Stimulated activated naive B cell treated with anti-CD40 and anti-IgM and Interleukin-4, amounts not matched to agents 10 μg/mL and 1 μg/mL and 100 μg/mL, for 72 hours (primary cell): ENCODE results near the gene TEX29.

Experiments used
- ATAC-seq, 2 donors: fragments of 150-1000 bp; cut with Tn5 transposase; replicated peaks; 2 replicates each; pipeline ENCODE4 v1.10.0; 2021; ENCODE audit warnings: moderate library complexity in 1 of 2
- DNase-seq: peaks from one replicate; pipeline ENCODE4 v3.0.0; 2021
- H3K27ac Mint-ChIP-seq: one replicate; pipeline ENCODE4 v1.8.0; 2022; ENCODE audit warnings: mild to moderate bottlenecking, mixed read lengths
- H3K27me3 Mint-ChIP-seq, 2 donors: one replicate each; pipeline ENCODE4 v1.8.0; 2022; ENCODE audit warnings: mixed read lengths in 2 of 2
- H3K36me3 Mint-ChIP-seq, 2 donors: one replicate each; pipeline ENCODE4 v1.8.0; 2022; ENCODE audit warnings: mixed read lengths in 2 of 2, mild to moderate bottlenecking in 1 of 2
- H3K4me1 Mint-ChIP-seq, 2 donors: one replicate each; pipeline ENCODE4 v1.8.0; 2022; ENCODE audit warnings: mixed read lengths in 2 of 2, mild to moderate bottlenecking in 1 of 2
- H3K4me3 Mint-ChIP-seq, 2 donors: one replicate each; pipeline ENCODE4 v1.8.0; 2022; ENCODE audit warnings: mild to moderate bottlenecking in 2 of 2, mixed read lengths in 2 of 2, moderate library complexity in 1 of 2
- H3K9me3 Mint-ChIP-seq, 2 donors: one replicate each; pipeline ENCODE4 v1.8.0; 2022; ENCODE audit warnings: mixed read lengths in 2 of 2, mild to moderate bottlenecking in 1 of 2

TEX29 gene

GRCh38 chr13:111330066-111330610 is 9.7 kb downstream of the TEX29 start:
- Mint-ChIP-seq H3K27ac (no peak overlapping the region), H3K36me3 (peaks cover 16 to 31% of the 10 kb centered on the region in 2 donors), H3K27me3 (no peaks in the 10 kb centered on the region), H3K9me3 (peaks cover 4 to 6% of the 10 kb centered on the region in 2 donors), H3K4me1 (no peaks in the 10 kb centered on the region), H3K4me3 (no peak overlapping the region)
- ATAC-seq = no peak
- no peak for DNase-seq

DNA sequence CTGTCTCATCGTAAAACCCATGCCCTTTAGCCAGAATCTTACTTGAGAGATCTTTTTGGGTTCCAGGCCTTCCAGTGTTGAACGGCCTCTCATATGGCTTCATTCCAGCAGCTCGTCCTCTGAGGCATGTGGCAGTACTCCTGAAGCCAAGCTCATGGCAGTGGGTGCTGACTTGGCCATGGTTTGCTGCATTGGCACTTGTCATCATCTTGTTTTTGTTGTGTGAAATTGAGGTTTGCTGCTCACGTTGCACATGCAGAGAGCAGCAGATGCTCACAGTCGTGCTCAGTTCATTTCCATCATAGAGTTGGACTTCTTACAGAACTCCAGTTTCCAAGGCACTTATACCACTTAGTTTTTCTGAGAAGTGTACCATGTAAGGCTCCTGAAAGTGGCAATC is 14.9 kb downstream of the TEX29 start:
- Mint-ChIP-seq H3K27ac (no peak overlapping the region), H3K36me3 (peaks cover 35 to 66% of the 10 kb centered on the region in 2 donors), H3K4me1 (no peaks in the 10 kb centered on the region), H3K4me3 (no peak overlapping the region), H3K27me3 (no peaks in the 10 kb centered on the region), H3K9me3 (peaks cover 4 to 6% of the 10 kb centered on the region in 2 donors)
- ATAC-seq (no peak), DNase-seq (no peak)

- DNase-seq = no peak
- H3K4me1 Mint-ChIP-seq = no peaks in the 10 kb centered on the region
- H3K9me3 Mint-ChIP-seq = peaks cover 4 to 6% of the 10 kb centered on the region in 2 donors
- H3K27me3 Mint-ChIP-seq = no peaks in the 10 kb centered on the region
- H3K27ac Mint-ChIP-seq = no peak overlapping the region
- peaks cover 35 to 58% of the 10 kb centered on the region in 2 donors for H3K36me3 Mint-ChIP-seq
- no peak for ATAC-seq
- H3K4me3 Mint-ChIP-seq = no peak overlapping the region
Measured at GRCh38 chr13:111336666-111337065, 16.2 kb downstream of the TEX29 start.

- DNase-seq = no peak
- Mint-ChIP-seq H3K27ac (no peak overlapping the region), H3K27me3 (no peaks in the 10 kb centered on the region), H3K4me1 (no peaks in the 10 kb centered on the region), H3K4me3 (no peak overlapping the region), H3K36me3 (peaks cover 35 to 58% of the 10 kb centered on the region in 2 donors), H3K9me3 (peaks cover 4 to 6% of the 10 kb centered on the region in 2 donors)
- ATAC-seq = no peak
Measured at GRCh38 chr13:111337206-111337605, 16.8 kb downstream of the TEX29 start.

GRCh38 chr13:111337741-111338140 is 17.3 kb downstream of the TEX29 start:
- no peak for DNase-seq
- ATAC-seq = no peak
- no peak overlapping the region for H3K27ac Mint-ChIP-seq
- H3K27me3 Mint-ChIP-seq = no peaks in the 10 kb centered on the region
- H3K4me3 Mint-ChIP-seq = no peak overlapping the region
- H3K4me1 Mint-ChIP-seq = no peaks in the 10 kb centered on the region
- peaks cover 37 to 53% of the 10 kb centered on the region in 2 donors for H3K36me3 Mint-ChIP-seq
- peaks cover 4 to 6% of the 10 kb centered on the region in 2 donors for H3K9me3 Mint-ChIP-seq

GRCh38 chr13:111338841-111339240 is 18.4 kb downstream of the TEX29 start:
- Mint-ChIP-seq H3K9me3 (peaks cover 2 to 6% of the 10 kb centered on the region in 2 donors), H3K4me3 (no peak overlapping the region), H3K36me3 (peaks cover 38 to 52% of the 10 kb centered on the region in 2 donors), H3K27me3 (no peaks in the 10 kb centered on the region), H3K4me1 (peaks cover 0 to 5% of the 10 kb centered on the region in 2 donors), H3K27ac (no peak overlapping the region)
- no peak for DNase-seq
- ATAC-seq = no peak

DNA sequence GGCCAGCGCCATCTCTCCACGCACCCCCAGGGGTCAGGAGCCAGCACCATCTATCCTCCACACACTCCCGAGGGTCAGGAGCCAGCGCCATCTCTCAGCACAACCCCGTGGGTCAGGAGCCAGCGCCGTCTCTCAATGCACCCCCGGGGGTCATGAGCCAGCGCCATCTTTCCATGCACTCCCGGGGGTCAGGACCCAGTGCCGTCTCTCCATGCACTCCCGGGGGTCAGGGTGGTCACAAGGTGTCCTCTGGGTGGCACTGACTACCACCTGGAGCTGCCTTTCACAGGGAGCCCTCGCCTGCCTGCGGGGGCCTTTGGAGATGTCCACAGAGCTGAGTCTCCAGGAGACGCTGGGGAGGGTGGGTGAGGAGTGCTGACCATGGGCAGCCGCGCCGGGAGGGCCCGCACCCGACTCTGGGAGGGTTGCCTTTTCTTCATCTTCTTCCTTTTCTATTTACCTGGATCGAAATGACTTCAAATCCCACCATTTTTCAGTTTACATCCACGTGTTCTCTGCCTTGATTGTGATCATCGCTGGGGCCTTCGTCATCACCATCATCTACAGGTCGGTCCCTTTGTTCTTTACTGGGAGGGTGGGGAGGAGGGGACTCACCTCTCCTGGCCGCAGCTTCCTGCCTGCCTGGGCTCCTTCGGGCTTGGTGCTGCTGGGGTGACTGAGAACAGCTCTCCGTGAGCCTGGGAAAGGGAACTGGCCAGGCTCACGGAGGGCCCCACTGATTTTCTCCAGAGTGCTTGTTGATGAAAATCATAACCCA is 19.1 kb downstream of the TEX29 start:
- H3K4me3 Mint-ChIP-seq = no peak overlapping the region
- H3K36me3 Mint-ChIP-seq = peaks cover 31 to 54% of the 10 kb centered on the region in 2 donors
- ATAC-seq (no peak), DNase-seq (no peak)
- H3K9me3 Mint-ChIP-seq = no peaks in the 10 kb centered on the region
- H3K27me3 Mint-ChIP-seq = no peaks in the 10 kb centered on the region
- peaks cover 0 to 5% of the 10 kb centered on the region in 2 donors for H3K4me1 Mint-ChIP-seq
- no peak overlapping the region for H3K27ac Mint-ChIP-seq

GRCh38 chr13:111341886-111342285 is 21.4 kb downstream of the TEX29 start:
- Mint-ChIP-seq H3K27me3 (no peaks in the 10 kb centered on the region), H3K4me3 (no peak overlapping the region), H3K9me3 (peaks cover 0 to 2% of the 10 kb centered on the region in 2 donors), H3K27ac (no peak overlapping the region), H3K4me1 (peaks cover 0 to 5% of the 10 kb centered on the region in 2 donors), H3K36me3 (peaks cover 26 to 59% of the 10 kb centered on the region in 2 donors)
- DNase-seq (no peak), ATAC-seq (no peak)

- Mint-ChIP-seq H3K36me3 (peaks cover 21 to 53% of the 10 kb centered on the region in 2 donors), H3K4me1 (peaks cover 0 to 5% of the 10 kb centered on the region in 2 donors)
- no peak for ATAC-seq
Measured at GRCh38 chr13:111342721-111343120, 22.3 kb downstream of the TEX29 start.

GRCh38 chr13:111343186-111343805 is 22.9 kb downstream of the TEX29 start:
- peaks cover 0 to 5% of the 10 kb centered on the region in 2 donors for H3K4me1 Mint-ChIP-seq
- peaks cover 16 to 48% of the 10 kb centered on the region in 2 donors for H3K36me3 Mint-ChIP-seq
- H3K27me3 Mint-ChIP-seq = no peaks in the 10 kb centered on the region
- H3K27ac Mint-ChIP-seq = no peak overlapping the region
- DNase-seq (no peak), ATAC-seq (no peak)
- H3K9me3 Mint-ChIP-seq = peaks cover 0 to 3% of the 10 kb centered on the region in 2 donors
- H3K4me3 Mint-ChIP-seq = no peak overlapping the region

More at GRCh38 chr13:111342721-111343120, 22.3 kb downstream of the TEX29 start:
- no peak overlapping the region for H3K4me3 Mint-ChIP-seq
- H3K9me3 Mint-ChIP-seq = peaks cover 0 to 3% of the 10 kb centered on the region in 2 donors
- no peaks in the 10 kb centered on the region for H3K27me3 Mint-ChIP-seq
- H3K27ac Mint-ChIP-seq = no peak overlapping the region
- no peak for DNase-seq

GRCh38 chr13:111344471-111345191 is 24.2 kb downstream of the TEX29 start:
- Mint-ChIP-seq H3K36me3 (peaks cover 15 to 39% of the 10 kb centered on the region in 2 donors), H3K4me1 (peaks cover 0 to 5% of the 10 kb centered on the region in 2 donors), H3K4me3 (no peak overlapping the region), H3K27me3 (no peaks in the 10 kb centered on the region), H3K9me3 (peaks cover 0 to 3% of the 10 kb centered on the region in 2 donors), H3K27ac (no peak overlapping the region)
- no peak for DNase-seq
- ATAC-seq = no peak

DNA sequence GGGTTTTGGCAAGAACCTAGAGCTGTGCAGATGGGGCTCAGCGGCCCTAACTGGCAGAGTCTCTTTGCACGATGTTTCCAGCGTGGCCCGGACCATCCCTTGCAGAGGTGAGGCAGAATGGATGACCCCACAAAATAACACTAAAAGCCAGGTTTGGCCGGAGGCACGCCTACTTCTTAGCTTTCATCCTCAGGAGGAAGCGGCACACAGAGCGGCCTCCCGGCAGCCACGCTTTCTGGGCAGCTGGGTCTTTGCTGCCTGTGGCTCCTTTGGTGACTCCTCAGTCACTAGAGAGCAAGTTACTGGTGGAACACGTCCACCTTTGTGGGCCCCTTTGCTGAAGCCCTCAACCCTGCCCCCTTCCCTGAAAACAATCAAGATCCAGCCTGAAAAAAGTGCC is 25.2 kb downstream of the TEX29 start:
- peaks cover 0 to 5% of the 10 kb centered on the region in 2 donors for H3K4me1 Mint-ChIP-seq
- no peaks in the 10 kb centered on the region for H3K27me3 Mint-ChIP-seq
- H3K36me3 Mint-ChIP-seq = peaks cover 15 to 36% of the 10 kb centered on the region in 2 donors
- H3K27ac Mint-ChIP-seq = no peak overlapping the region
- no peak for ATAC-seq
- H3K9me3 Mint-ChIP-seq = peaks cover 0 to 3% of the 10 kb centered on the region in 2 donors
- no peak overlapping the region for H3K4me3 Mint-ChIP-seq
- DNase-seq = no peak

DNA sequence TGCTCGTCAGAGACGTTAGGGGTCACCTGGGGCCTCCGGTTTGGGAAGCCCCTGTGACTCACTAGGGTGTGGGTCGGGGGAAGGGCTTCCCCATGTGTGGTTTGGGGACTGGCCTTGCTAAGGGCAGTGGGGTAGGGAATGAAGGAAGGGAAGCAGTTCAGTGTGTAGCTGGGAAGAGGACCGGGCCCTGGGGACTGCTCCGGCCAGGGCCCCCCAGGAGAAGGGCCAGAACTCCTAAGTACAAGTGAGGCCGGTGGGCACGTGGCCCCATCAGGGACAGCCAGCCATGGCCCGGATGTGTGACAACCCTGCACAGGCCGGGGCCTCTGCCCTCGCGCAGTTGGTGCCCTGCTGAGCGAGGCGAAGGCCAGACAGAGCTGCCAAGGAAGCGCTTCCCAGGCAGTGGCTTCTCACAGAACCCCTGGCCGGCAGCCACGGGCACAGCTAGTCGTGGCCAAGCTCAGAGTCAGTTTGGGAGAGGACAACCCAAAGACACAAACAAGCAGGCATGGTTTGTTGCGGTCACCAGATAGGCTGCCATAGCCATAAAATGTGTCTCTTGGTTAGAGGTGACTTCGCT is 25.7 kb downstream of the TEX29 start:
- H3K9me3 Mint-ChIP-seq = peaks cover 0 to 3% of the 10 kb centered on the region in 2 donors

DNA sequence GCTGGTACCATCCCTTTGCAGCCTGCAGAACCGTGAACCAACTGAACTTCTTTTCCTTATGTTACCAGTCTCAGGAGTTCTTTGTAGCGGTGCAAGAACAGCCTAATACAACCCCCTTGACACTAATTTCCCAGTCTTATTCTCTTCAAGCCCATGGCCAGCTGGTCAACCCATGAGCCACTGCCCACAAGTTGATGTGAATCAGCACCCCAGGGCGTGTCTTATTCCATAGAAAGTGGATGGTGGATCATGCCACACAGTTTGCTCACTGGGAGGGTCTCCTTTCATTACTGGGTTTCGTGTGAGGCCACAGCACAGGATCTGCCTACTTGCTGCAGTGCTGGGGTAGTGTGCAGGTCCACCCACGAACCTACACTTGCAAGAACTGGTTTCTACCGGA is 27.0 kb downstream of the TEX29 start:
- DNase-seq = no peak
- no peak overlapping the region for H3K4me3 Mint-ChIP-seq
- H3K27me3 Mint-ChIP-seq = no peaks in the 10 kb centered on the region
- ATAC-seq = no peak
- H3K9me3 Mint-ChIP-seq = peaks cover 7% of the 10 kb centered on the region in 2 donors
- H3K4me1 Mint-ChIP-seq = peaks cover 0 to 5% of the 10 kb centered on the region in 2 donors
- peaks cover 18 to 36% of the 10 kb centered on the region in 2 donors for H3K36me3 Mint-ChIP-seq
- H3K27ac Mint-ChIP-seq = no peak overlapping the region

More for the DNA sequence above, 25.7 kb downstream of the TEX29 start:
- Mint-ChIP-seq H3K27me3 (no peaks in the 10 kb centered on the region), H3K27ac (no peak overlapping the region), H3K36me3 (peaks cover 15 to 36% of the 10 kb centered on the region in 2 donors), H3K4me3 (no peak overlapping the region), H3K4me1 (peaks cover 0 to 5% of the 10 kb centered on the region in 2 donors)
- ATAC-seq (no peak), DNase-seq (no peak)
